GM18498 (cell line): ENCODE results near the gene GPR142.

ENCODE experiments used
- ATAC-seq: cut with Tn5 transposase; IDR thresholded peaks from one replicate; pipeline ENCODE4 v1.9.1; 2021; ENCODE audit warnings: mild to moderate bottlenecking, moderate library complexity; ENCODE audit not compliant: unreplicated experiment

GPR142 gene

DNA sequence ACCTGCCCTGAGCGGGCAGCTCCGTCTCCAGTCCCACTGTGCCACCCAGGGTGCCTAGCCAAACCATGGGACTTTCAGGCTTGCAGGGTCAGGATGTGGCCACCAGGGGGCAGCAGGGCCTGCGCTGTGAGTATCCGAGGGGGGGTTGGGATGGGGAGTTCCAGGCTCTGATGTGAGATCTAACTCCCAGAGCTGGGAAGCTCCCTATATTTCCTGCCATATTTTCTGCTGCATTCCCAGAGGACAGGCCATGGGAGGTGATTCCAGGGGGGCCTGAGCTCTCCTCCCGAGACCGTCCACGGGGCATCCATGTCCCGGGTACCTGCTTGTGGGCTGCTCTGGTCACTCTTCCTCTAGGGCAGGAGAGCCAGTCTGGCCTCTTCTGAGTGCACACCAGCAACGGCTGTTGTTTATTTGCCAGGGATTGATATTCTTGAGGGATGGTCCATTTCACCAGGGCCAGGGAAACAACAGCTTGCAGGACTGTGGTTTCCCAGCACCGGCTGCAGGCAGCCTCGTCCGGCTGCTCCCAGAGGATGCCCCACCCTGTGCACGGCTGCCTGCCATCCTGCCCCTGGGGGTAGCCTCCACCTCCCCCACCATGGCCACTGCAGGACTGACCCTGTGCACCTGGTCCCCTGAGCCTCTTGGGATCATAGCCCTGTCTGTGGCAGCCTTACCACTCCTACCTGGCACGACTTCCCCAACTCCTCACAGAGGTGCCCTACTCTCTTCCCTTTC lies 1.2 kb downstream of the GPR142 start:
- no peak for ATAC-seq

- no peak for ATAC-seq
Measured at GRCh38 chr17:74369221-74369620, 1.9 kb downstream of the GPR142 start.

- ATAC-seq = no peak
Measured at GRCh38 chr17:74369665-74370490, 2.6 kb downstream of the GPR142 start.

DNA sequence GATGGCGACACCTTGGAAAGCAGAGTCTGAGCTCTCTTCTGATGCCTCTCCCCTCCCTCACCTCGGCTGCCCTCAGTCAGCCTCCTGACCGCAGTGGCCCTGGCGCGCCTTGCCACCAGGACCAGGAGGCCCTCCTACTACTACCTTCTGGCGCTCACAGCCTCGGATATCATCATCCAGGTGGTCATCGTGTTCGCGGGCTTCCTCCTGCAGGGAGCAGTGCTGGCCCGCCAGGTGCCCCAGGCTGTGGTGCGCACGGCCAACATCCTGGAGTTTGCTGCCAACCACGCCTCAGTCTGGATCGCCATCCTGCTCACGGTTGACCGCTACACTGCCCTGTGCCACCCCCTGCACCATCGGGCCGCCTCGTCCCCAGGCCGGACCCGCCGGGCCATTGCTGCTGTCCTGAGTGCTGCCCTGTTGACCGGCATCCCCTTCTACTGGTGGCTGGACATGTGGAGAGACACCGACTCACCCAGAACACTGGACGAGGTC lies 4.4 kb downstream of the GPR142 start:
- no peak for ATAC-seq

DNA sequence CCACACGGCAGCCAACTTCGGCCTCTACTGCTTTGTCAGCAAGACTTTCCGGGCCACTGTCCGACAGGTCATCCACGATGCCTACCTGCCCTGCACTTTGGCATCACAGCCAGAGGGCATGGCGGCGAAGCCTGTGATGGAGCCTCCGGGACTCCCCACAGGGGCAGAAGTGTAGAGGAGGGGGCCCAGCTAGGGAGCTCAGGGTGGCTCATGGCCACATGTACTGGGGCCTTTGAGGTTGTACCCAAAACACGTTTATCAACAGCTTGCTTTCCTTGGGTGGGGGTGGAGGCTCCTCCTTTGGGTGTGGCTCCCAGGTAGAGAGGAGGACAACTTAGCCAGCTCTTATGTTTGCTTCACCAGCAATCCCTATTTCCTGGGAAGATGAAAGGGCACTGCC lies 5.1 kb downstream of the GPR142 start:
- ATAC-seq = no peak

GRCh38 chr17:74373838-74374606 lies 6.7 kb downstream of the GPR142 start:
- no peak for ATAC-seq

DNA sequence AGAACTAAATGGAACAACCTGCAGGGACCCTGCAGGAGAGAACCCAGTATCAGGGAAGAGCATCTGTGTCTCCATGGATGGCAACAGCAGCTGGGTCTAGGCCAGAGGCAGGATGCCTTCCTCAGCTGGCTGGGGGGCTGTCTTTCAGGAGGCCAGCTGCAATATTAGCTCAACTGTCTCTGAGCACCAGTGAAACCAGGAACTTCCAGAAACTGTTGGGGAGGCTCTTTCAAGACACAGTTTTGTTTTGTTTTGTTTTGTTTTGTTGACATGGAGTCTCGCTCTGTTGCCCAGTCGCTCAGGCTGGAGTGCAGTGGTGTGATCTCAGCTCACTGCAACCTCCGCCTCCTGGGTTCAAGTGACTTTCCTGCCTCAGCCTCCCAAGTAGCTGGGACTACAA lies 7.6 kb downstream of the GPR142 start:
- no peak for ATAC-seq

DNA sequence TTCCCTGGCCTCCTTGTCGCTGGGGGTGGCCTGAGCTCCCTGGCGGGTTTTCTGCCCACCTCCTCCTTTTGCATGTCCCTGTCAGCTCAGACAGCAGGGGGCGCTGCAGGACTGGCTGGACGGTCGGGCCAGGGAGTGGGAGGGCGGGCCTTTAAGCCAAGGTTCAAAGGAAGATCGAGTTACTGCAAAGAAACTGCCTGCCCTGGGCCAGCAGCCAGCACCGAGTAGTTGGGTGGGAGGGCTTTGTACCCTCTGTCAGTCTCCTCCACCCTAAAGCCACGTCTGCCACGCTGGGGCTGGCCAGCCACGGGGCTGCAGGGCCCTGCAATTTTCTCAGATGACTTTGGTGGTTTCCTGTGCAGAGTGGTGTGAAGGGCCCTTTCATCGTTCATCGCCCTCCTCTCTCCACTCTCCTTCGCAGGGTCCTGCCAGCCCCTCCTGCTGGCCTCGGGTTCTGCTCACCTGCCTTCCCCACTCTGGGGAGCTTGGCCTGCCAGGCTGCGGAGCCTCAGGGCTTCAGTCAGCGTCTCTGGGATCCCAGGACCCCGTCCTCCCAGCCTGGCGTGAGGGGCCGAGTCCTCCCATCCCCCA lies 12.3 kb downstream of the GPR142 start:
- ATAC-seq = peak; percentile 68

GRCh38 chr17:74380086-74380958 lies 13.0 kb downstream of the GPR142 start:
- ATAC-seq = no peak

DNA sequence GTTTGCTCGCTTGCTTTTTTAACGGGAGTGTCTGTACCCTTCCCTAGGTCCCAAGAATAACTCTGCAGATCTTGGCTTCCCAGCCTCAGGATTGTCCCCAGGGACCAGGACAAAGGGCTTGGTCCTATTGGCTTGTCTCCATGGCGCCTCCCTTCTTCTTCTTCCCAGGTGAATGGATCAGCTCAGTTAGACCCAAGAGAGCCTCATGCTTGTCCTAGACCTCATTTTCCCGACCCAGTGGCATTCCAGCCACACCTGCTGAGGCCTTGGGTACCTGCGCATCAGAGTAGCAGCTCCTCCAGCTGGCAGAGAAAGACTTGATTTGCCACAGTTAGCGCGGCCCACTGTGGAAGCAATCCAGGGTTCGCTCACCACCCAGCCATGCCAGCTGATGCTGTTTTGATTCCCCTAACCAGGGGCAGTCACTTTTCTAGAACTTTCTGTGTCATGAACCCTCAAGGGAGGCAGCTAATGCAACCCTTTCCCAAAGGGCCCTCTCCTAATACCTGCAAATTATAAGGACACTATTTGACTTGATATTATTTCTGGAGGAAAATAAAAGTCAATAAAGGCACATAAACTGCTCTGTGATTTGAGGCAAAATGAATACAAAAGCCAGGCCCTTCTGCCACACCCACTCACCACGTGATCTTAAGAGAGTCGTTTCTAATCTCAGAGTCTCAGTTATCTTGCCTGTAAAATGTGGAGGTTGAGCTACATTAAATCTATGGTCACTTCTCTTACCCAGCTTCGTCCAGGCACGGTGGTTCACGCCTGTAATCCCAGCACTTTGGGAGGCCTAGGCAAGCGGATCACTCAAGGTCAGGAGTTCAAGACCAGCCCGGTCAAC lies 13.9 kb downstream of the GPR142 start:
- no peak for ATAC-seq

DNA sequence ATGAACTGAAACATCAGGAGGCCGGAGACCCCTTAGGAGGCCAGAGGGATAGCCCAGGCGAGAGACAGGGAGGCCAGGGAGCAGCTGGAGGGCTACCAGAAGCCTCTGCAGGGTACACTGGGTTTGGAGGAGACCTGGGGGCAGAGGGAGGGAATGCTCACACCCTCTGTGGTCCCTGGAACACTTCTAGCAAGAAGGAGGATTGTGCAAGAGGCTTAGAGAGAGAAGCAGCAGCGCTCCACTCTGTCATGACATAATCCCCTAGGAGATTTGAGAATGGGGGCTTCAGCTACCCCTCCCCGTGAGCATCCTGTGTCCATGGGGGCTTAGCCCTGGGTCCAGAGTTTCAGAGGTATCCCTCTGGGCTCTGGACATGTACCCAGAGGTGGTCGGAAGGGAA lies 15.8 kb downstream of the GPR142 start:
- ATAC-seq = no peak

GRCh38 chr17:74385201-74385600 lies 17.9 kb downstream of the GPR142 start:
- no peak for ATAC-seq

DNA sequence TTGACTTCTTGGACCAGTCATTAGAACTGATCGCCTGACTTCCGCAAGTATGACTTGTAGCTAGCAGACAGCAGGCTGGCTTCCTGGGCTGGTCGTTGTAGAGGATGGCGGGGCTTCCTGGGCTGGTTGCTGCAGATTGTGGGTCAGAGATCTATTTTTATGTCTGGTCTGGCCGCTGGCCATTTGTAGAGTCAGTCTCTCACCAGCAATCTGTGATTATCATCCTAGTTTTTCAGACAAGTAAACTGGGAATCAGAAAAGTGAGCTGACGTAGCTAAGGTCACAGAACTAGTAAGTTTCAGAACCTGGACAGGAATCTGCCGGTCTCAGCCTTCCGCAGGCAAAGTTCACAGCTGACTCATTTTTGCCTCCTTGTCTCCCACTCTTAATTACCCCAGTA lies 19.1 kb downstream of the GPR142 start:
- ATAC-seq = no peak

DNA sequence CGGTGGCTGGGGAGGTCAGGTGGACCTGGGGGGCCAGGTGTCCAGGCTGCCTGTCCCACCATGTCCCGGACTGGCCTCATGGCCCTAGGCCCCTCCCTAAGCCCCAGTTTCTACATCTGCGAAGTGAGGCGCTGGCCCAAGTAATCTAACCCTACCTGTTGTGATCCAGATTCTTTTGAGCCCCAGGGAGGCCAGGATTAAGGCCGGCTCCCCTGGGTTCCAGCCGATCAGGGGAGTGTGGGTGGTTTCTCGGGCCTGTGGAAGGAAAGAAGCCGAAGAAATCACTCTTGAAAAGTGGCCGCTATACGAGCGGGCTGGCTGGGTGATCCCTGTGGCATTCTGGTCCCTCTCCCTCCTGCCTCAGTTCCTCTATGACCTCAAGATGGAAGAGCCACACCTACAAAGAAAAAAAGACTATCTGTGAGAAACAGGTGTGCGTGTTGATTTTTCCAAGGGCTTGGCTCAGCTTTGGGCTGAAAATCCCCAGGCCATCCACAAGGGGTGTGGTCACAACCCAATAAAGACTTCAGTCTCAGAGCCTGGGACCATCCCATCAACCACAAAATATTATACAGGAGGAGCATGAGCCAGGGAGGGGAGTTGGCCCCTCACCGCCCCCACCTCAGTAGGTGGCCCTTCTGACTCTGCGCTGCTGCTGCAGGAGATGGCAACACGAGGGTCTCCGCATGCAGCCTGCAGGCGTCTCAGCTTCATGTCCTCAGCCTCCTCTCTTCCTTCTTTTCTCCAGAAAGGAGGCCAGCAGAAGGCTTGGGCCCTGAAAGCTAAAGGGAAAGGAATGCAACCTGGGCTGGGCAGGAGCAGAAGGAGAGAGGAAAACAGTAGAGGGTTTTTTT lies 20.3 kb downstream of the GPR142 start:
- no peak for ATAC-seq

GRCh38 chr17:74389084-74389753 lies 21.9 kb downstream of the GPR142 start:
- ATAC-seq = no peak

DNA sequence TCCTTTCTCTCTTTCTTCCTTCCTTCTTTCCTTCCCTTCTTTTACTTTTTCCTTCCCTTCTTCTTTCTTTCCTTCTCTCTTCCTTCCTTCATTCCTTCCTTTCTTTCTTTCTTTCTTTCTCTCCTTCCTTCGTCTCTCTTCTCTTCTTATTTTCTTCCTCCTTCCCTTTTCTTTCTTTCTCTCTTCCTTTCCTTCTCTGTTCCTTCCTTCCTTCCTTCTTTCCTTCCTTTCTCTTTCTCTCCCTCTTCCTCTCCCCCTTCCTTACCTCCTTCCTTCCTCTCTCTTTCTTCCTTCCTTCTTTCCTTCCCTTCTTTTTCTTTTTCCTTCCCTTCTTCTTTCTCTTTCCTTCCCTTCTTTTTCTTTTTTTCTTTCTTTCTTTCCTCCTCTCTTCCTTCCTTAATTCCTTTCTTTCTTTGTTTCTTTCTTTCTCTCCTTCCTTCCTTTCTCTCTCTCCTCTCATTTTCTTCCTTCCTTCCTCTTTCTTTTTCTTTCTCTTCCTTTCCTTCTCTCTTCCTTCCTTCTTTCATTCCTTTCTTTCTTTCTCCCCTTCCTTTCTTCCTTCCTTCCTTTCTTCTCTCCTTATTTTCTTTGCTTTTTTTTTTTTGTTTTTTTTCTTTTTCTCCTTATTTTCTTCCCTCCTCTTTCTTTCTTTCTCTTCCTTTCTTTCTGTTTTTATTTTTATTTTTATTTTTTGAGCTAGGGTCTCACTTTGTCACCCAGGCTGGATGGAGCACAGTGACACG lies 22.8 kb downstream of the GPR142 start:
- no peak for ATAC-seq
